CD14-positive monocyte (primary cell): ENCODE measurements around the gene DOCK4. TPM values are rescaled to one million over a fixed set of nuclear protein-coding genes. Genes with fewer than 3 reads are reported as not detected.

ENCODE experiments used
- DNase-seq, 3 donors: peaks; one replicate each; pipeline ENCODE4 v3.0.0-alpha.2; 2011 to 2022
- H2AFZ ChIP-seq: 2 replicates; pipeline ENCODE4 v1.6.0; 2012; ENCODE audit warnings: mild to moderate bottlenecking, low read depth, low read length, inconsistent platforms; ENCODE audit not compliant: insufficient read depth, poor library complexity, severe bottlenecking
- H3K27ac ChIP-seq, 2 donors: 1 replicate in 1 of 2; 2 replicates in 1 of 2; pipeline ENCODE4 v1.5.1; 2012 to 2013; ENCODE audit warnings: low read length in 2 of 2, control low read depth in 1 of 2, inconsistent platforms in 1 of 2, low read depth in 1 of 2, mild to moderate bottlenecking in 1 of 2
- H3K27me3 ChIP-seq, 2 donors: one replicate each; pipeline versions ENCODE4 v1.6.0 to v1.6.1; 2011 to 2013; ENCODE audit warnings: low read length in 2 of 2; ENCODE audit not compliant: control insufficient read depth in 2 of 2, insufficient read depth in 2 of 2
- H3K36me3 ChIP-seq, 2 donors: replicated peaks in 1 of 2; 1 replicate in 1 of 2; 2 replicates in 1 of 2; pipeline versions ENCODE4 v1.5.1 to v1.6.1; 2012 to 2013; ENCODE audit warnings: low read length in 2 of 2, control low read depth in 1 of 2, inconsistent platforms in 1 of 2, mild to moderate bottlenecking in 1 of 2; ENCODE audit not compliant: insufficient read depth in 2 of 2, control insufficient read depth in 1 of 2
- H3K4me1 ChIP-seq, 2 donors: 1 replicate in 1 of 2; 2 replicates in 1 of 2; pipeline versions ENCODE4 v1.5.1 to v1.6.1; 2012 to 2013; ENCODE audit warnings: low read length in 2 of 2, control low read depth in 1 of 2, inconsistent platforms in 1 of 2, mild to moderate bottlenecking in 1 of 2, moderate library complexity in 1 of 2; ENCODE audit not compliant: insufficient read depth in 2 of 2, control insufficient read depth in 1 of 2
- H3K4me2 ChIP-seq: replicated peaks from 2 replicates; pipeline ENCODE3; 2012; ENCODE audit warnings: low read length, moderate library complexity, mild to moderate bottlenecking; ENCODE audit not compliant: poor library complexity, severe bottlenecking; ENCODE audit errors: extremely low read depth
- H3K4me3 ChIP-seq, 3 experiments: fragments of 200-600 bp in 1 of 3; sonication (generic) in 1 of 3; replicated peaks in 1 of 3; 1 replicate in 2 of 3; 2 replicates in 1 of 3; pipeline ENCODE4 v1.5.1; 2011 to 2013; ENCODE audit warnings: low read length in 3 of 3, mild to moderate bottlenecking in 3 of 3, control low read depth in 2 of 3, low read depth in 2 of 3, inconsistent platforms in 1 of 3, moderate library complexity in 1 of 3
- H3K79me2 ChIP-seq: 2 replicates; pipeline ENCODE4 v1.6.0; 2012; ENCODE audit warnings: mild to moderate bottlenecking, control low read depth, inconsistent platforms, low read length, moderate library complexity; ENCODE audit not compliant: insufficient read depth
- H3K9ac ChIP-seq: 2 replicates; pipeline ENCODE4 v1.6.0; 2017; ENCODE audit warnings: low read length, mild to moderate bottlenecking; ENCODE audit not compliant: insufficient read depth, poor library complexity, severe bottlenecking
- H3K9me3 ChIP-seq, 2 donors: replicated peaks in 1 of 2; 1 replicate in 1 of 2; 2 replicates in 1 of 2; pipeline versions ENCODE4 v1.5.1 to v1.6.1; 2012 to 2013; ENCODE audit warnings: low read length in 2 of 2, control low read depth in 1 of 2; ENCODE audit not compliant: control insufficient read depth in 1 of 2, insufficient read depth in 1 of 2
- H4K20me1 ChIP-seq: 2 replicates; pipeline ENCODE4 v1.6.0; 2012; ENCODE audit warnings: mild to moderate bottlenecking, low read length, control low read depth, moderate library complexity; ENCODE audit not compliant: insufficient read depth
- H3K27ac Mint-ChIP-seq, 7 donors: one replicate each; pipeline ENCODE4 v1.8.0; 2020; ENCODE audit warnings: mild to moderate bottlenecking in 7 of 7, mixed read lengths in 7 of 7, moderate library complexity in 6 of 7, inconsistent platforms in 2 of 7
- H3K27me3 Mint-ChIP-seq, 3 donors: one replicate each; pipeline ENCODE4 v1.8.0; 2021 to 2022; ENCODE audit warnings: low read depth in 3 of 3, mild to moderate bottlenecking in 3 of 3, mixed read lengths in 3 of 3, moderate library complexity in 3 of 3, inconsistent platforms in 1 of 3
- H3K36me3 Mint-ChIP-seq, 2 donors: one replicate each; pipeline ENCODE4 v1.8.0; 2020; ENCODE audit warnings: mixed read lengths in 2 of 2, inconsistent platforms in 1 of 2, mild to moderate bottlenecking in 1 of 2
- H3K4me1 Mint-ChIP-seq: one replicate; pipeline ENCODE4 v1.8.0; 2020; ENCODE audit warnings: mild to moderate bottlenecking, mixed read lengths
- H3K4me3 Mint-ChIP-seq, 2 donors: one replicate each; pipeline ENCODE4 v1.8.0; 2020; ENCODE audit warnings: mild to moderate bottlenecking in 2 of 2, mixed read lengths in 2 of 2, moderate library complexity in 1 of 2
- H3K9me3 Mint-ChIP-seq, 7 donors: one replicate each; pipeline ENCODE4 v1.8.0; 2020 to 2022; ENCODE audit warnings: mixed read lengths in 7 of 7, mild to moderate bottlenecking in 6 of 7, moderate library complexity in 6 of 7, inconsistent platforms in 2 of 7
- WGBS: methylation state at CpG from one replicate; pipeline ENCODE4 v1.1.5; 2013; ENCODE audit warnings: missing lambda C conversion rate; ENCODE audit not compliant: insufficient coverage; 5-methylcytosine and 5-hydroxymethylcytosine counted together
- intact Hi-C, 2 donors: fragments of 100-400 bp; cut with micrococcal nuclease; formaldehyde crosslinking; loops; one replicate each; pipeline versions ENCODE4 v1.15.0 to v1.15.1; 2023
- polyA plus RNA-seq, 3 donors: library from polyadenylated mRNA; depleted of rRNA in 1 of 3; unstranded in 2 of 3; stranded (reverse) in 1 of 3; fragments of 300-500 nt in 2 of 3; fragments of >200 nt in 1 of 3; fragmentation: Illumina TruSeq in 2 of 3; gene quantifications; 1 replicate in 2 of 3; 2 replicates in 1 of 3; pipeline ENCODE4 v1.2.3, GENCODE V29; 2012 to 2021
- TF ChIP-seq, protein P1 (sequence below): fragments of 200-600 bp; IDR thresholded peaks from one replicate; pipeline ENCODE4 v1.8.0; 2022; ENCODE audit warnings: antibody characterized with exemption, mild to moderate bottlenecking

Gene DOCK4
- polyA plus RNA-seq, 3 donors = 1.3 to 5.0 (median 2.7) TPM

- Mint-ChIP-seq H3K4me3 (no peak overlapping the region), H3K27ac (no peak overlapping the region), H3K36me3 (no peaks in the 10 kb centered on the region), H3K4me1 (peaks cover 3% of the 10 kb centered on the region), H3K9me3 (peaks cover 0 to 5% (median 0%) of the 10 kb centered on the region in 7 donors), H3K27me3 (peaks cover 0 to 1% (median 0%) of the 10 kb centered on the region in 3 donors)
- Histone ChIP-seq H3K4me3 (no peak overlapping the region), H3K27ac (no peak overlapping the region), H3K36me3 (no peaks in the 10 kb centered on the region), H3K4me2 (no peak overlapping the region), H3K79me2 (no peaks in the 10 kb centered on the region), H2AFZ (no peak overlapping the region), H3K4me1 (no peaks in the 10 kb centered on the region), H3K9ac (no peak overlapping the region), H3K9me3 (no peaks in the 10 kb centered on the region), H4K20me1 (no peaks in the 10 kb centered on the region), H3K27me3 (no peaks in the 10 kb centered on the region)
- DNase-seq = no peak
- TF ChIP-seq, protein P1, sequence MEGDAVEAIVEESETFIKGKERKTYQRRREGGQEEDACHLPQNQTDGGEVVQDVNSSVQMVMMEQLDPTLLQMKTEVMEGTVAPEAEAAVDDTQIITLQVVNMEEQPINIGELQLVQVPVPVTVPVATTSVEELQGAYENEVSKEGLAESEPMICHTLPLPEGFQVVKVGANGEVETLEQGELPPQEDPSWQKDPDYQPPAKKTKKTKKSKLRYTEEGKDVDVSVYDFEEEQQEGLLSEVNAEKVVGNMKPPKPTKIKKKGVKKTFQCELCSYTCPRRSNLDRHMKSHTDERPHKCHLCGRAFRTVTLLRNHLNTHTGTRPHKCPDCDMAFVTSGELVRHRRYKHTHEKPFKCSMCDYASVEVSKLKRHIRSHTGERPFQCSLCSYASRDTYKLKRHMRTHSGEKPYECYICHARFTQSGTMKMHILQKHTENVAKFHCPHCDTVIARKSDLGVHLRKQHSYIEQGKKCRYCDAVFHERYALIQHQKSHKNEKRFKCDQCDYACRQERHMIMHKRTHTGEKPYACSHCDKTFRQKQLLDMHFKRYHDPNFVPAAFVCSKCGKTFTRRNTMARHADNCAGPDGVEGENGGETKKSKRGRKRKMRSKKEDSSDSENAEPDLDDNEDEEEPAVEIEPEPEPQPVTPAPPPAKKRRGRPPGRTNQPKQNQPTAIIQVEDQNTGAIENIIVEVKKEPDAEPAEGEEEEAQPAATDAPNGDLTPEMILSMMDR = no peak
- intact Hi-C loops = no loop called here
- WGBS = 100% methylated on average over 3 of the region's 3 CpGs
These were observed 207.9 kb downstream of the DOCK4 start for GRCh38 chr7:111998326-111998725.

DNA sequence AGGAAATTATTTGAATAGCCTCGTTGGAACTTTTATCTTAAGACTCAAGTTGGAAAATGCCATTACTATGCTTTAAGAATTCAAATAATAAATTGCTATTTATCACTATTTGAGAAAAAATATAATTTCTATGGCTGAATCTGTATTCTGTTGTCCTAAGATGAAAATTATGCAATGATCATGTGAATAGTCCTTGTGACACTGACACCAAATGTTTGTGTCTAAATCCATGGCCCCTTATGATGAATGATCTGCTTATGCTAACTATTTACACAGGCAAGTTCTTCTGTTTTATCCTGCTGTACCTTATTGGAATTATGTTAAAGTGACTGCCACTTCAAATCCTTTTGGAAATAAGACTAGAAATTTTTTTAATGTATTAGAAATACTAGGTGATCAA is 208.7 kb downstream of the DOCK4 start:
- no peak overlapping the region for H3K27ac Mint-ChIP-seq
- H3K4me1 Mint-ChIP-seq = peaks cover 3% of the 10 kb centered on the region
- TF ChIP-seq, protein P1 = no peak
- Histone ChIP-seq H4K20me1 (no peaks in the 10 kb centered on the region), H3K27me3 (no peaks in the 10 kb centered on the region), H3K9me3 (no peaks in the 10 kb centered on the region), H3K36me3 (no peaks in the 10 kb centered on the region), H3K79me2 (no peaks in the 10 kb centered on the region), H3K9ac (no peak overlapping the region), H3K4me3 (no peak overlapping the region), H3K4me2 (no peak overlapping the region), H3K27ac (no peak overlapping the region), H2AFZ (no peak overlapping the region), H3K4me1 (no peaks in the 10 kb centered on the region)
- no CpG with 5 or more reads among the region's 1 CpG for whole genome bisulfite sequencing
- peaks cover 0 to 2% (median 0%) of the 10 kb centered on the region in 7 donors for H3K9me3 Mint-ChIP-seq
- no peaks in the 10 kb centered on the region for H3K36me3 Mint-ChIP-seq
- intact Hi-C loops = no loop called here
- H3K4me3 Mint-ChIP-seq = no peak overlapping the region
- peaks cover 0 to 1% (median 0%) of the 10 kb centered on the region in 3 donors for H3K27me3 Mint-ChIP-seq
- no peak for DNase-seq
